ENCODE data around the gene IGFLR1.

IGFLR1 gene

GRCh38 chr19:35689836-35690235, 52.4 kb downstream of the IGFLR1 start:
- Histone ChIP-seq H3K9me3 (ENCODE audit: control insufficient read depth, low read length) (no peaks in the 10 kb centered on the region), H3K4me1 (ENCODE audit: control insufficient read depth, insufficient read depth, low read depth, low read length) (no peaks in the 10 kb centered on the region), H3K36me3 (ENCODE audit: control insufficient read depth in 1 of 2, insufficient read depth in 2 of 2, low read depth in 1 of 2, low read length in 2 of 2) (no peaks in the 10 kb centered on the region), H2BK15ac (ENCODE audit: low read depth, poor library complexity, severe bottlenecking) (no peak overlapping the region), H4K91ac (ENCODE audit: low read length) (no peak overlapping the region), H2BK5ac (ENCODE audit: low read depth, low read length, poor library complexity, severe bottlenecking) (no peak overlapping the region), H3K18ac (ENCODE audit: low read depth in 1 of 2, low read length in 2 of 2) (no peak overlapping the region), H3K79me1 (replicated peaks; ENCODE audit: low read length, poor library complexity, severe bottlenecking) (no peaks in the 10 kb centered on the region), H3K27ac (ENCODE audit: low read length, poor library complexity, severe bottlenecking) (no peak overlapping the region), H2AFZ (ENCODE audit: low read depth, low read length) (no peak overlapping the region), H3K4me2 (ENCODE audit: low read length, poor library complexity, severe bottlenecking) (no peak overlapping the region), H4K8ac (ENCODE audit: low read length) (no peak overlapping the region), H2BK120ac (ENCODE audit: low read depth, low read length) (no peak overlapping the region), H2BK12ac (ENCODE audit: low read length in 2 of 2) (no peak overlapping the region), H3K14ac (ENCODE audit: low read length in 2 of 2) (no peak overlapping the region), H3K4ac (ENCODE audit: low read depth in 1 of 2, low read length in 2 of 2) (no peak overlapping the region), H3K4me3 (ENCODE audit: insufficient read depth in 1 of 2, low read depth in 1 of 2, low read length in 2 of 2) (no peak overlapping the region), H3K27me3 (ENCODE audit: control insufficient read depth in 1 of 2, insufficient read depth in 1 of 2, low read length in 2 of 2) (no peaks in the 10 kb centered on the region), H2AK5ac (ENCODE audit: low read length, severe bottlenecking) (no peak overlapping the region), H3K23ac (ENCODE audit: low read length in 2 of 2) (no peak overlapping the region), H3K9ac (ENCODE audit: low read length) (no peak overlapping the region)
- WGBS: 86% methylated on average over 2 of the region's 4 CpGs
- no peak for DNase-seq
